Activated CD4-positive, alpha-beta T cell treated with anti-CD3 and anti-CD28 coated beads, Interleukin-2, amount 50 U/mL, for 48 hours (primary cell): ENCODE data around the gene DEGS2.
"Not testable (repeated sequence)": the region's sequence is repeated elsewhere in the genome, so short reads cannot be mapped to it uniquely, and the experiment has no call there.

ENCODE experiments used
- DNase-seq, 2 experiments: peaks; one replicate each; pipeline ENCODE4 v3.0.0-alpha.2; 2020

Gene DEGS2

DNA sequence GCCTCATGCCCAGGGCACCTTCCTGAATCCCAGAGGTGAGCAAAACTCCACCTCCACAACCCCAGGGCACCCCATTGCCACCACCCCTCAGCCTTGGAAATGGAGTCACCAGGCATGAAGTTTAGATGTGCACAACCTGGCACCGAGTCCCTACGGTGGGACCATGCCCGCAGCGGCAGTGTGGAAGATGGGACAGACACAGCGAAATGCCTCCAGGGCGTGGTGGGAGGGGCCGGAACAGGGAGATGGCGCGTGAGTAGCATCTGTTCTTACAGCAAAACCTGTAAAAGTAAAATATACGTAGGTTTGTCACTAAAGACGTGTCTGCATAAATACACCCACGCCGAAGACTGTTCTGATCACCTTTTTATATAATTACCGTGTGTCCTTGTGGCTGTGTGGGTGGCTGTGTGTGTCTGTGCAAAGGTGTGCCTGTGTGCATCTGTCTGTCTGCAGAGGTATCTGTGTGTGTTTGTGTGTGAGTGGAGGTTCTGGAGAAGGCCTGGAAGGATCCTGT, 17.4 kb upstream of the DEGS2 start:
- no peak for DNase-seq

DNA sequence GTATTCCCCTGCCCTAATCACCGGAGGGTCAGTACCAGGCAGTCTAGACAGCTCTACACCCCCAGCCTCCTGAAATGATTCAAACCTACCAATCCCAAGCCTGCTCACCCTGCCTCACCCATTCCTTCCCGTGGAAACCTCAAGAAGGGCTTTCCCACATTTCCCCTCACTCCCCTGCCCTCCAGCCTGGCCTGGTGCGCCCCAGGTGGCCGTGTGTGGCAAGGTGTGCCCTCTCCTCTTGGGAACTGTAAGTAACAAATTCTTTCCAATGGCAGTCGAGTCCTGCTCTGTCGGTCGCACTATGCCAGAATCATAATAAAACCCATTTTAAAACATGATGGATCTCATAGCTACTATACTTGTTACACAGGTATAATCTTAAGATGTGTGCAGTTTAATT, 13.9 kb upstream of the DEGS2 start:
- no peak for DNase-seq

DNA sequence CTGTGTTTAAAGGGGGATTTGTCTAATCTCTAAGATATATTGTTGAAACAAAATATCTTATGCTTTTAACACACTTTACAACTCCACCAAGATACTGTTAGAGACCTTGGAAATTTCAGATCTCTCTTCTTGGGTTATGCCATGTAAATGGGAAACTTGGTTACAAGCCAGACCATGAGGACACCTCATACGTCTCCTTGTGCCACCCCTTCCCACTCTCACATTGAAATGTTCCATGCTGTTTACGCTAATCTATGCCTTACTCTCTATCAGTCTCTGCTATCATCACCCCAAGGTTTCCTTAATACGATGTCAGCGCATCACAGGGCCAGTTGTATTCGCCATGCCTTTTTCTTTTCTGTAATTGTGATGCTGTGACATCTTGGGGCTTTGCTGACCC, 13.4 kb upstream of the DEGS2 start:
- no peak for DNase-seq

DNA sequence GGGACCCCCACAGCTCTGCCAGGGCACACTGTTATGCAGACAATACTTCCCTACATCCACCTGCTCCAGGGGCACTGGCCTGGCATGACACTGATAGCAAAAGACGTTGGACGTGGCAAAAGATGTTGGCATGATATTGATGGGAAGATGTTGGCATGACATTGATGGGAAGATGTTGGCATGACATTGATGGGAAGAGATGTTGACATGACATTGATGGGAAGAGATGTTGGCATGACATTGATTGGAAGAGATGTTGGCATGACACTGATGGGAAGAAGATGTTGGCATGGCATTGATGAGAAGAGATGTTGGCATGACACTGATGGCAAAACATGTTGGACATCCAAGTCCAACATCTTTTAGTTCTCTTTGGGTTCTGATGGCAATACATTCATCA, 11.4 kb upstream of the DEGS2 start:
- DNase-seq = no peak

DNA sequence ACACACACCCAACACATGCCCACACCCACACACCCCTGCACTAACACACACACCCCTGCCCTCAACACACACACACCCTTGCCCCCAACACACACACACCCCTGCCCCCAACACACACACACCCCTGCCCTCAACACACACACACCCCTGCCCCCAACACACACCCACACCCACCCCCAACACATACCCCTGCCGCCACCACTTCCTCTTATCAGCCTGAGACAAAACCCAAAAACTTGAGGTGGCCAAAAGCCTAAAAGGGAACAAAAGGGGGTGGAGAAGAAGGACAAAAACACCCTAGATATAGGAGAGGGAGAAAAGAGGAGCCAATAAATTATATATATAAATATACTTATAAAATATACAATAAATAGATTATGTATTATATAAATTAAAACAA, 9.1 kb upstream of the DEGS2 start:
- DNase-seq = no peak

DNA sequence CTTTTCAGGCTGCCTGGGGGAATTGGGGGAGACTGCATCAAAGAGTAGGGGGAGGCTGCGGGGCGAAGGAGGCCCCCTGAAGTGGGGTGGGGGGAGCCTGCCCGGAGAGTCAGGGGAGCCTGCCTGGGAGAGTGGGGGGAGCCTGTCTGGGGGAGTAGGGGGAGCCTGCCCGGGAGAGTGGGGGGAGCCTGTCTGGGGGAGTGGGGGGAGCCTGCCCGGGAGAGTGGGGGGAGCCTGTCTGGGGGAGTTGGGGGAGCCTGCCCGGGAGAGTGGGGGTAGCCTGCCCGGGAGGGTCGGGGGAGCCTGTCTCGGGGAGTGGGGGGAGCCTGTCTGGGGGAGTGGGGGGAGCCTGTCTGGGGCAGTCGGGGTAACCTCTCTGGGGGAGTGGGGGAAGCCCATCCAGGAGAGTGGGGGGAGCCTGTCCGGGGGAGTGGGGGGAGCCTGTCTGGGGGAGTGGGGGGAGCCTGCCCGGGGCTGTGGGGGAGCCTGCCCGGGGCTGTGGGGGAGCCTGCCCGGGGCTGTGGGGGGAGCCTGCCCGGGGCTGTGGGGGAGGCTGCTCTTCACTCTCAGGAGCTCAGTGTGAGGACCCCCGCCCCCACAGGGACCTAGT, 6.5 kb upstream of the DEGS2 start:
- DNase-seq = no peak

DNA sequence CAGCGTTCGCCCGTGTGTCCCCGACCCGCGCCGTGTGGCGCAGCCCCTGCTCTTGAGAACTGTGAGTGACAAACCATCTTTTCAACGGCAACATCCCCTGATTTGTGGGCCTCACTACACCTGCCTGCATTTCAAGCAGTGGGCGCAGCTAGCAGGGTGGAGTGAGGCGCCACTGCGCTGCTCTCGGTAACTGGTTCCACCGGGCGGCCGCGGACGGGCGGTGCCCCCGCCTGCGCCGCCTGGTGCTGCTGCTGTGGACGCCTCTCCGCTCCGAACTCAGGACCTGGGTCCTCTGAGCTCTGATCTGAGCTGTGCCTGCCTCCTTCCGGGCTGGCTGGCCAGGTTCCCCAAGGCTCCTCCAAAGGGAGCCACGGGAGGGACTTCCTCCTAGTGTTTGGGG, 5.9 kb upstream of the DEGS2 start:
- no peak for DNase-seq

DNA sequence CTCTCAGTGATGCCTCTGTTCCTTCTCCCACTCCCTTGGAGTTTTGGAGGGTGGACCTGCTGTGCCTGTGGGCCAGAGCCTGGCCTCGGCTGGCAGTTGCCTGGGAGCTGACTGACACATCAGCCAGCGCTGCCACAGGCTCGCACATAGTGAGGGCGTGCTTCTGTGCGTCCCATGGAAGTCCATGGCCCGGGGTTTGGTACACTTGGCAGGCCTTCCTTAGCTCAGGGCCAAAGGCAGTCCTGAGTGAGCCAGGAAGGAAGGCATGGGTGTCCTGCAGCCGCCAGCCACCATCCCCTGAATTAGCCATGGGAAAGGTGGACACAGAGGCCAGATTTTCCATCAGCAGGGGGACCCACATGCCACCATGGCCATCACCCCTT, 1.1 kb upstream of the DEGS2 start:
- DNase-seq = no peak

DNA sequence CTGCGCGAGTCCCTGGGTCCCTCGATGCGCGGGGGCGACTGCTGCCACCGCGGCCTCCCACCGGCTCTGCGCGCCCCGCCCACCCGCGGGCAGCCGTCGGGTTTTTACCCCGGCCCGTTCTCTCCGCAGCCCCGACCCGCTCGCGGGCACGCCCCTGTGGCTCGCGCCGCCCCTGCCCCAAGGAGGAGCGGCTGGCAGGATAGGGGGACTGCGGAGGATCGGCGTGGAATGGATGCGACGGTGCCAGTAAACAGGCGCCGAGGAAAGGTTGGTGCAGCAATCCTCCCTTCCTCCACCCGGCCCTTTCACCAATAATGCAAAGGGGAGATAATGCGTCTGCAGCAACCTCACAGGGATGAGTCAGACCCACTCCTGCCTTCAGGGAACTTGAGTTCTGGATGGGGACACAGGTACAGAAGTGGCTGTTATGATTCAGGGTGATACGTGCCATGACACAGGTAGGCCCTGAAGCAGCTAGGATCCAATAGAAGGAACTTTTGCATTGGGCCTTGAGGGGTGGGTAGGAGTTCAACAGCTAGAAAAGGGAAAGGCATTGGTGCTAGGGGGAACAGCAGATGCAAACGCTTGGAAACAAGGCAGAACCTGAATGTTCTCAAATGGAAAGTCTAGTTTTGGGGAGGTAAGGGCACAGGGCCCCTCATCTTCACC, 554 bp upstream of the DEGS2 start:
- DNase-seq = no peak

DNA sequence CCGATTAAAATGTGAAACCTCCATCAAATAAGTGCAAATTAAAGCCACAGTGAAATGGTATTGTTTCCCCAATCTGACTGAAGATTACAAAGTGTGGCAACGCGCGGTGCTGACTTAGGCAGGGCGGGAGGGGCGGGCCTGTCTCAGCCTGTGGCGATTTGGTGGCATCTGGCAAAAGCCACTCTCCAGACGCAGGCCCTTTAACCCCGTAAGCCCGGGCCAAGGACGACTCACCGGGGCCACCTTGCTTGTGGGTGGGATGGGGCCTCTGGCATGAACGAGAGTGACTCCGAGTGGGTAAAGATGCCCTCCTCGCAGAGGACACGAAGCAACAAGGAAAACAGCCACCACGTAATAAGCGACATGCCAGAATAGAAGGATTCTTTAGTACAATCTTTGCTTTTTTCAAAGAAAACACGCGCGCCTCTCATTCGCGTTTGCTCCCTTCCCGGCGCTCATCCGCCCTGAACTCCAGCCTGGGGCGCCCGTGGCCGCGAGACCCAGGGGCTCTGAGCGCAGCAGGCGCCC, 815 bp downstream of the DEGS2 start:
- no peak for DNase-seq

DNA sequence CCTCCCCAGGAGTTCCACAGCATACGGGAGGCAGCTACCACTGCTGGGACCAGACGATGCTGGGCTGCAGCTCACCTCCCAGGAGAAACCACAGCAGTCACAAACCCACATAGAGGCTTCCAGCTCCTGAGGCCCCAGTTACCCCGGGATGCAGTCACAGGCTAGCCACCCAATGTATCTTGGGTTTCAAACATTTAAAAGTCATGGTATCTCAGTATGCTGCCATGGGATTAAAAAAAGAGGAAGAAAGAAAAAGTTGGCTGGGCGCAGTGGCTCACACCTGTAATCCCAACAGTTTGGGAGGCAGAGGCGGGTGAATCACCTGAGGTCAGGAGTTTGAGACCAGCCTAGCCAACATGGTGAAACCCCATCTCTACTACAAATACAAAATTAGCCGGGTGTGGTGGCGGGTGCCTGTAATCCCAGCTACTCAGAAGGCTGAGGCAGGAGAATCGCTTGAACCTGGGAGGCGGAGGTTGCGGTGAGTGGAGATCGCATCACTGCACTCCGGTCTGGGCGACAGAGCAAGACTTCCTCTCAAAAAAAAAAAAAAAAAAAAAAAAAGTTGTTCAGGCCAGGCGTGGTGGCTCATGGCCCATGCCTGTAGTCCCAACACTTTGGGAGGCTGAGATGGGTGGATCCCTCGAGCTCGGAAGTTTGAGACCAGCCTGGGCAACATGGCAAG, 1.8 kb downstream of the DEGS2 start:
- not testable (repeated sequence) for DNase-seq

DNA sequence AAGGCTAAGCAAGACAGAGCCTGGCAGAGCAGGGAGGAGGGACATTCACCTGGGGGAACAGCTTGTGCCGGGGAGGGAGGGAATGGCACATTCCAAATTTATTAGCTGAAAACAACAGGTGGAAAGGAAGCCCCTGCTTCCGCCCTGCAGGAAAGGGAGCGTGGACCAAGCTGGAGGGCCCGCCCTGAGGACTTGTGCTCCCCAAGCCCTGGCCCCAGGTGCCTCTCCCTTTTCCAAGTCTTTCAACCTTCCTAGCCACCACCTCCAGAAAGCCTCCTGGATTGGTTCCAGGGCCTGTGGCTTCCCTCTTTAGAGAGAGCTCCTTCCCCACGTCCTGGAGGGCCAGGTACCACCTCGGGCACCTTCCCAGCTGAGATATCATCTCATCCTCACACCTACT, 2.7 kb downstream of the DEGS2 start:
- no peak for DNase-seq

DNA sequence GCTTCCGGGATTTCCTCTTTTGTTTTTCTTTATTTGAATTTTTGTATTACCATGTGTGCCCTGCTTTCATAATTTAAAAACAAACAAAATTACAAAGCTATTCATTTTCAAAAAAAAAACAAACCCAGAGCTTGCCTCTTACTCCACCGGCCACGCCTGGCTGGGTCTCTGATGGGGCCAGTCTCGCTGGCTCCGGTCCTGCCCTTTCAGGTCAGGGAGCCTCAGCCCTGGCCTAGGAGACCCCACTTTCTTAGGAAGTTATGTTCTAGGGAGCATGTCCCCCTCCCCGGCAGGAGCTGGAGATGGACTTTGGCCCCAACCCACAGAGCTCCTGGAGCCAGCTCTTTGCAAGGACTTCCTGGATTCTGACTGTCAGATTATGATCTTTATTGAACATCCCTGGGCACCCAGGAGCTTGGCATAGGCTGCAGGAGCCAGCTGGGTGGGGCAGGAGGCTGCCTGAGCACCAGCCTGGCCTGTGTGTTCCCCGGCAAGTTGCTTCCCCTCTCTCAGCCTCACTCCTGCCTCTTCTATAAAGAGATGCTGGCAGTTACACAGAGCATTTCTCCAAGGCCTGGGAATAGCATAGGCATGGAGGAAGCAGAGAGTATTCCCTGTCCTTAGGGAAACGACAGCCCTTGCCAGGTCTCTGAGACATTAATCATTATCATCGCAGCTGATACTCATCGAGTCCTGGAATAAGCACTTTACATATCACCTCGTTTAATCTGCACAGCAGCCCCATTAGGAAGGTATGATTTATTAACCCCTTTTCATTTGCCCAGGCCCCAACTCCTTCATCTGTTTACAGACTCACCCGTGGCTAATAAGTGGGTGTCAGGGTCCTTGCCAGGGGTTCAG, 3.5 kb downstream of the DEGS2 start:
- DNase-seq = no peak

DNA sequence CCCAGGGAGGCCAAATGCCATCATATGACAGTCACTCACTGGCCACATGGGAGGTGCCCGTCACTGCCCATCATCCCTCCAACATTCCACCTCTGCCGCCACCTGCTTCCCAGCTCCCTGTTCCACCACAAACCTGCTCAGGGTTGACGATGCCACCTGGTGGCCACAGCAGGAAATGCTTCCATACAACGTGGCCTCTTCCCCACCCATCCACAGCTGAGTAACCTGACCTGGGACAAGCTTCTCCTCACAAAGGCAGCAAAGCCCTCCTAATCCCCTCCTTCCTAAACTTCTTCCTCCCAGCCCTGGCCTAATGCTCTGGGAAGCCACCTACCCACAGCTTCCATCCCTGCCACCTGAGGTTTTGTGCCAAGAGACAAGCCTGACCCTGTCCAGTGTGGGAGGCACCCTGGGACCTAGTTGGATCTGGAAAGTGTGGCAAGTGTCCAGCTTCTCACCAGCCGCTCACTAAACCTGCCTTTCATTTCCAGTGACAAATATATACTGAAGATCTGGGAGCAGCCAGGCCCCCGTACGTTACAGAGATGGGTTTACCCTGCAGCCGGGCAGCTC, 4.3 kb downstream of the DEGS2 start:
- DNase-seq = peak; percentile 57 to 63

DNA sequence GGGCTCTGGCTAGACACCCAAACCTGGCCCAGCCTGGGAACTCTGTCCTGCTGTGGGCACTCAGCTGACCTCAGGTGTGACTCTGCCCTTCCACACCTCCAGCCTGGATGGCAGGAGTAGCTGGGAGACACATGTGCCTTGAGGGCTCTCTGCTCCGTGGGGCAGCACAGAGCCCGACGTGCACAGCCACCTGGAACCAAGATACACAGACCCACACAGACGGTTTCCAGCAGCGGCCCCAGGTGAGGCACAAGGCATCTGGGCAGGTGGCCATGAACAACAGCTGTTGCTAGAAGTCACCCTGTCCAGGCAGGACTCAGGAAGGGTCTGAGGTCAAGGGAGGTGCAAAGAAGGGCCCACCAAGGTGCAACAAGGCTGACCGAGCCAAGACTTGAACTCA, 5.9 kb downstream of the DEGS2 start:
- no peak for DNase-seq

DNA sequence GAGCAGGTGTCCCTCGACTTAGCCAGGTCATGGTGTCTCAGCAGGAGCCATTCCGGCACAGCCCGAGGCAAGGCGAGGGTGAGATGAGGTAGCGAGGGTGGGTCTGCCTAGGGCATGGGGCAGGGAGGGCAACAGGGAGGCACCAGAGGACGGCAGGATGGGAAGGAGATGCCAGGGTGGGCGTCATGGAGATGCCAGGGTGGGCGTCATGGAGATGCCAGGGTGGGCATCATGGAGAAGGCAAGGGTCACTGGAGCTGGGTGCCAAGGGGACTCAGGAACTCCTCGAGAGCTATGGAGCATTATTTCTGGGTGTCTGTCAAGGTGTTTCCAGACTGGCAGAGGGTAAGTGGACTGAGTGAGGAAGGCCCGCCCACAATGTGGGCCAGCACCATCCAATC, 7.4 kb downstream of the DEGS2 start:
- DNase-seq = no peak

DNA sequence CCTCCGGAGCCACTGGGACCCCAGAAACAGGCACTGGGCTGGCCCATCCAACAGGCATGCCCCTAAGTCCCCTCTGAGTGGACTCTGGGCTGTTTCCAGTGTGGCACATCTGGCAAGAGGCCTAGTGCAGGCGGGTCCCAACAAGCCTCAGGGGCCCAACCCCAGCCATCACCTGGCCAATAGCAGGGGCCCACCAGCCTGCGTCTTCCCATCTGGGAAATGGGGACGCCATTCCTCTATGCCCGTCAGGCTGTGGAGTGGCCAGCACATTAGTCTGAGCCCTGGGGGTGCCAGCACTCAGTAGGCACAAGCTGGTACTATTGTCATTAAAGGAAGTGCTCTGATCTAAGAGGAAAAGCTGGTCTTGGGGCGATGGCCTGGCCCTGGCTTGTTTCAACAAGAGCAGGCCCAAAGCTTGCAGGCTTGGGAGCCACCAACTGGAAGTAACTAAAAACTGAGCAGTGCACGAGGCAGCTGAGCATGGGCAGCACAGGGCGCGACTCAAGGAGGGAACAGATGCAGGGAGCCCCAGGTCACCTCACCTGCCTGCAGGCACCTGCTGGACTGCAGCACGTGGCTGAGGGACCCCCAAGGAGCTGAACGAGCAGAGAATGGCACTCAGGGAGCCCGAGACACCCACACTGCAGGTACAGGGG, 8.4 kb downstream of the DEGS2 start:
- DNase-seq = no peak

DNA sequence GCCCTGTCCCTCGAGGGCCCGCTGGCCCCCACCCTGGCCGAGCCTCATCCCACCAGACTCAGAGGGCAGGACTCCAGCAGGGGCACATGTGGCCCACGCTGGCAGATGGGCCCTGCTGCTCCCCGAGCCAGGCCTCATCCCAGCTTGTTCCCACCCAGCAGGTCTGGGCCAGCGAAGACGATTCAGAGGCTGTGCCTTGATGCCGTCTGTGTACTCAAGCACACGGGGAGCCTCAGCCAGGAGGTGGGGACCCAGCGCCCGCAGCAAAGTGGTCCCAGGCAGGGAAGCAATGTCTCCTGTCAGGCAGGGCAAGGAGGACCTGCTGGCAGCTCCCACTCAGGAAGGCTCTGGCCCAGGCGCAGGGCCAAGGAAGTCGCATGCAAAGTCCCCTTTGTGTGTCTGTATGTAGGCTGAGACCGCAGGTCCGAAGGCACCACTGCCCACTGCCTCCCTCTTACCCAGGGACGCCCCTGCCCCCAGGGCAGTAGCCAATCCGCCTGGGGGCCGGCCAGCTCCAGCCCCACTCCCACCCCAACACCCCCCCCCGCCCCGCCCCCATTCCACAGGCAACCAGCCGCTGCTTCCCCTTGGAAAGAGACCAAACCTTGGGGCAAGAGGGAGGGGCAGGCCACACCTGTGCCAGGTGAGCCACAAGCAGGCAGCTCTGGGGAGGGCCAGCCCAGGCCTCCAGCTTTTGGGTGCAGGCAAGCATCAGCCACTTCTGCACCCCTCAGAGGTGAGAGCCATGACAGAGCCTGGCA, 9.4 kb downstream of the DEGS2 start:
- no peak for DNase-seq

DNA sequence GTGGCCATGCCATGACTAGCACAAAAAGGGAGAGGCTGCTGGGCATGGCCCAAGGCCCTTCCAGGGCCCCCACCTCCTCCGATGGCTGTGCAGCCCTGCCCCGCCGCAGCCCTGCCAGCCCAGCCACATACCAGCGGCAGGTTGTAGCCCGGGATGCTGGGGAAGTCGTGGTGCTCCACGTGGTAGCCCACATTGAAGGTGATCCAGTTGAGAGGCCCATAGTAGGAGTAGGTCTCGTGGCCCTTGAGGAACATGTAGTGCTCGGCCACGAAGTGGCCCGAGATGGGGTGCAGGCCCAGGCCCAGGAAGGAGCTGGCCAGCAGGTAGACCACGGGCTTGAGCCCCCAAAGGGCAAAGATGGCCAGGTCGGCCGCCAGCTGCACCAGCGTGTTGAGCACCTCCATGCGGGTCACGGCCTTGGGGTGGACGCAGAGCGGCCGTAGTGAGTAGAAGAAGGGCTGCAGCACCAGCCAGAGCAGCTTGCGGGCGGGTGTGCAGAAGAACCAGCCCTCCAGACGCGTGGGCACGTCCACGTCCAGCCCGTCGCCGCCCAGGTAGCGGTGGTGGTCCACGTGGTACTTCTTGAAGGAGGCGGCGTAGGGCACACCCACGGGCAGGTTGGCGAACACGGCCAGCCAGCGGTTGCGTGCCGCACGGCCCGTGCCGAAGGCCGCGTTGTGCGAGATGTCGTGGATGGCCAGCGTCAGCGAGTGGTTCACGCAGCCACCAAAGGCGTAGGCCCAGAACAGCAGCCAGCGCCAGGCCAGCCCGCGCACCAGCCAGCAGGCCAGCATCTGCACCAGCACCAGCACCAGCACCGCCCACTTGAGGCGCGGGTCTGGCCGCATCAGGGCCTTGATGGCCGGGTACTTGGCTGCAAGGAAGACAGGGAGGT, 10.4 kb downstream of the DEGS2 start:
- DNase-seq = no peak
